HG02571 (cell line): ENCODE measurements around the gene ADGRG7.

Experiments used
- ATAC-seq: cut with Tn5 transposase; IDR thresholded peaks from one replicate; pipeline ENCODE4 v1.9.1; 2021; ENCODE audit warnings: mild to moderate bottlenecking, moderate library complexity; ENCODE audit not compliant: unreplicated experiment

ADGRG7 gene

DNA sequence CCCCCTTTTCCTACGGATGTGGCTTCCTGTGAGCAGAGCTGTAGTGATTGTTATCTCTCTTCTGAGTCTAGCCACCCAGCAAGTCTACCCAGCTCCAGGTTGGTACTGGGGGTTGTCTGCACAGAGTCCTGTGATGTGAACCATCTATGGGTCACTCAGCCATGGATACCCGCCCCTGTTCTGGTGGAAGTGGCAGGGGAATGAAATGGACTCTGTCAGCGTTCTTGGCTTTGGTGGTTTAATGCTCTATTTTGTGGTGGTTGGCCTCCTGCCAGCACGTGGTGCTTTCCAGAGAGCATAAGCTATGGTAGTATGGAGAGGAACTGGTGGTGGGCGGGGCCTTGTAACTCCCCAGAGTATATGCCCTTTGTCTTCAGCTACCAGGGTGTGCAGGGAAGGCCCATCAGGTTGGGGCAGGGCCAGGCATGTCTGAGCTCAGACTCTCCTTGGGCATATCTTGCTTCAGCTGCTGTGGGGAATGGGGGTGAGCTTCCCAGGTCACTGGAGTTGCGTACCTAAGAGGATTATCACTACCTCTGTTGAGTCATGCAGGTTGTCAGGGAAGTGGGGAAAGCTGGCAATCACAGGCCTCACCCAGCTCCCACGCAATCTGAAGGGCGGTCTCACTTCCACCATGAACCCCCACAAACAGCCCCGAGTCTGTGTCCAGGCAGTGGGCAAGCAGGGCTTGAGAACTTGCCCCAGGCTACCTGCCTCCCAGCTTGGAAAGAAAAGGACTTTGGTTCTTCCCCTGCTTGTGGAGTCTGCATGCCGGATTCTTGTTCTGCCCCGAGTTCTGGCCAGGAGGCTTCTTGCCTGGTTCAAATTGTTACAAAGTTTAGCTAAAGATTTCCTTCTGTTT is 9.0 kb upstream of the ADGRG7 start:
- no peak for ATAC-seq

DNA sequence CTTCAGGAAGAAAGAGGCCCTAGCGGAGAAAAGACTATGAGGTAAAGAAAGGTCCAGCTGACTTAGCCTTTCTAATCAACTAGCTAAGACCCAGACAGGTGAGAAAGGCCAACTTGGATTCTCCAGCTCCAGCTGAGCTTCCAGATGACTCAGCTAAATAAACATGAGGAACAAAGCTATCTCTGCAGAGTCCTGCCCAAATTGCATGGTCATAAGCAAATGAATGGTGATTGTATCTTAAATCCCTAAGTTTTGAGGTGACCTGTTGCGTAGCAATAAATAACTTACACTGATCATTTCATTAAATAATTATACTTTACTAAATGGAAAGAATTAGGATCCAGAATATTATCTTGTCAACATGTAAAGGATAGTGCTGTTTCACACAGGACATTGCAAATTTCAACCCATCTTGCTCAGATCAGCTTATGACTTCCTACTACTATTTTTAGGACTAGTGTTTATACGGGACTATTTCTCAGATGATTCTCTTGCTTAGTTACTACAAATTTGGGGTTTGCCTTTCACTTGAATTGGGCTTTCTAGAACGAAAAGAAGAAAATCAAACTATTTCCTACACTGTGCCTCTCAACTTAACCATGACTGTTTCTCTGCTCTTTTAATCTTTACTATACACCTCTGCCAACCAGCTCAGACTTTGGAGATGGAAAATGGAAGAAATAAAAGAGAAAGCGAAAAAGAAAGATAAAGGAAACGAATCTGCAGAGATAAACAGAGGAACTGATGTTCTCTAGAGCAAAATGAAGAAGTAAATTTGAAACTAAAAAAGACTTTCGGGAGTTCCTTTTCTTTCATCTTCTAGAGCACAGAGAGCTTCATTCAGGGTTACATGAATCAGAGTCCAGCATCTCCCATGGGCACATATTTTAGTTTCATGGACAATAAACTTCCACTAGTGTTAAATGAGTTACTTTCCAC is 6.6 kb upstream of the ADGRG7 start:
- peak; percentile 45 for ATAC-seq

DNA sequence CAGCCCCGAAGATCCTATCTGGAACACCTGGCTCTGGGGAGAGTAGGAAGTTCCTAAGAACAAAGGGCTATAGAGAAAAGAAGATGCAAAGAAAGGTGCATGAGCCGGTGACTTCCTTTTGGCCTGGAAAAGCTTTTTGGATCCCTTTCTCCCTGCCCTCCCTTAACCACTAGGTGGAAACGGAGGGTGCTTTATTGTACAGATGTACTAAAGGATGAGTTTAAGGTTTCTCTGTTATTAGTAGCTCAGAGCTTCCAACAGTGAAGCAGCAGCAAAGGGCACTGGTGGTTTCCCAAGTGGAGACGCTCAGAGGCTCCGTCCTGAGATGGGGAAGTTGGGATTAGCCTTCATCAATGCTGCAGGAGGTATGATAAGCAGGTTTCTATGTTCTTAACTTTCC is 5.9 kb upstream of the ADGRG7 start:
- ATAC-seq: peak; percentile 43

DNA sequence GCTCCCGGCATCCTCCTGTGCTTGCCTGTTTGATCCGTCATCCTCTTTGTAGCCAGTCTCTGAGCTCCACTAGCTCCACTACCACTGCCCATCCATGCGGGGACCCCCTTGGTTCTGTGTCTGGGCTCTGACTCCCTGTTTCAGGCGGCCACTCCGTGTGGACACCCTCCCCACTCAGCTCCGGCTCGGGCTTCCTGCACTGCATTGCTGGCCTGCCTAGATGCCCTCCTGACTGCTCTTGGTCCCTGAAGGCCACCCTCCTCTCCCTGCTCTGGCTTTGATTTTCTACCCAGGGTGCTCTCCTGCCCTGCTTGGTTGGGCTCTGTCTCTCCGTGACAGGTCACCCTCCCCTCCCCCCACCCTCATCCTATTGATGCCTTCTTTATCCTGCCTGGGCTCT is 4.0 kb upstream of the ADGRG7 start:
- no peak for ATAC-seq

DNA sequence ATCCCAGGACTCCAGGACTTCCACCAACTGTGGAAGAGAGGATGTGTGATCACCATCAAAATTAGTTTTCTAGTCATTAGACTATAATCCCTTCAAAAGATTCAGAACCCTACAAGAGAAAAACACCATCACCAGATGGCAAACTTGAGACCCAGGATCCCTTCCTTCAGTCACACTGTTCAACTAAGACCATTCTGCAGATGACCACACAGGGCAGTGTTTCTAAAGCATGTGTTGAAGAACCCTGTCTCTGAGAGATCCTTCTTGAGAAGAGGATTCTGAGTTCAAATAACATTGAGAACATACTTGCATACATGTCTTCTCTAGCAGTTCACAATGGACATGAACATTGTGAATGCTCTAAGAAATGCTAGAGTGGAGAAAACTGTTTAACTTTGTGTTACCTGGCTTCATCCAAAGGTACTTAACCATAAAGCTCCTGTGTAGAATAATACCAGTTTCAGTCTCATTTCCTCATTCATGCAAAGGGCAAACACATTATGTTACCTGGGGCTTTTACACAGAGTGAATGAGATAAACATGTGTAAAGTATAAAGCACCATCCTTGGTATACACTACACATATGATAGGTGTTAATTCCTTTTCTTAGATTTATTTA is 2.4 kb upstream of the ADGRG7 start:
- ATAC-seq: peak; percentile 64

DNA sequence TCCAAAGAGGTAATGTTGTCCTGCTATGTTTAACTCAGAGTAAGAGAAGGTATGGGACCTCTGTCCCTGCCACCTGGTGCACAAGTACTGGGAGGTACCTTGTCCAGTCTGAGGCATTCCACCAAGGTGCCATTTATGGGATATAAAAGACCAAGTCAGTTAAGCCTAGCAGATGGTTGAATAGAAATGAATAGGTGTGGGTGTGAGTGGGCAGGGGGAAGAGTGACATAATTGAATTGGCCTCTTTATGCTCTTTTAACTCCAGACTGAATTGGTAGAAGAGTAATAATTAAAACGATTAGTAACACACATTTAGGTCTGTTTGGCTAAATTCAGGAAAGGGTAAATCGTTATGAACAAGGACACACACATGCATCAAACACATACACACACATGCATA is 562 bp downstream of the ADGRG7 start:
- ATAC-seq: no peak

DNA sequence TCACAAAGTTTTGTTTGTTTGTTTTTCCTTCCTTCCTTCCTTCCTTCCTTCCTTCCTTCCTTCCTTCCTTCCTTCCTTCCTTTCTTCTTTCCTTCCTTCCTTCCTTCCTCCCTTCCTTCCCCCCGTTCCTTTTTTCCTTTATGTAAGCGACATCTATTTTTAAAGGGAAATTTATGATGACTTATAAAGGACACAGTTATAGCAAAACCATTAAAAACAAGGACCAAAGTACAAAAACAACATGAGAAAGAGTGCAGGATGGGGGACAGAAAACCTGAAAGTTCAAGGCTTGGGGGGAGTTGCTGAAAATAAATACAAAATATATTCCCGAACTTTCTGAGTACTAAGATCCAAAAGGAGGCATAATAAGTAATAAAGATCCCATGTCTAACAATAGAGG is 1.8 kb downstream of the ADGRG7 start:
- ATAC-seq: no peak

DNA sequence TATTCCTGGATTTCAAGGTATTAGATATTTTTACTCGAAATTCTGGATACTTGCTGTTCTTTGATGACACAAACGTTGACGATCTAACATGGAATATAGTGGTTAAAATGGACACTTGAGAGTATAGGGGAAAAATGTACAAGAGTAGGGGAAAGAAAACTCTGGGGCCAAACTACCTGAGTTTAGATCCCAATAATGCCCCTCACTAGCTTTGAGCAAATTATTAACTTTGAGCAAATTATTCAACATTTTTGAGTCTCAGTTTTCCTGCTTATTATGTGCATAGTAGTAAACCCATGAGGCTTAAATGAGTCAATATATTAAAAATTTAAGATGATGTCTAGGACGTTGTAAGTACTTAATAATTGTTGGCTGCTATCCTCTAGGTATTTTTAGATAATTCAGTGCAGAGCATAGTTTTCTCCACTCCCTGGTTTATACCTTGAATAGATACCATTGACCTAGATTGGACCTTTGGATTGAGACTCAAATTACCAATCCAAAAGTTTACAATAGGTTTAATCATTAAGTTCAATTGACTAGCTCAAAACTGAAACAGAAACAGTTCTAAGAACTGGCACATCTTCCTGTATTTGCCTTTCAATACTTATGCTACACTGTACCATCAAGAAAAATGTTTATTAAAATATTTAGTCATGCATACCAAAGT is 4.5 kb downstream of the ADGRG7 start:
- ATAC-seq: no peak

DNA sequence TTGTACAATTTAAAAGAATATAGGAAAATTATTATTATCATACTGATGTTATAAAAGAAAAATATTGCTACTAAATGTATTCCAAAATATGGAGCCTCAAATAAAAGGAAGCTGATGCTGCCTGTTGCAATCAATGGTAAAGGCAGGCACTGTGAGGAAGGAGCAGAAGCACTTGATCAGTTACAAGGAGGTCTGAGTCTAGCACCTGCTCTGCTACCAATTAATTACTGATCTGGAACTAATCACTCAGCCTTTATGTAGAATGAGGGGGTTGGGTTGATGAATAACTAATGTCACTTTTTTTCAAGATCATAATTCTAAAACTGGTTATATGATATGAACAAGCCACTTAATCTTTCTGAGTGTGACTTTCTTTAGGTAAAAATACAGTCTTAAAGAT is 5.5 kb downstream of the ADGRG7 start:
- no peak for ATAC-seq

DNA sequence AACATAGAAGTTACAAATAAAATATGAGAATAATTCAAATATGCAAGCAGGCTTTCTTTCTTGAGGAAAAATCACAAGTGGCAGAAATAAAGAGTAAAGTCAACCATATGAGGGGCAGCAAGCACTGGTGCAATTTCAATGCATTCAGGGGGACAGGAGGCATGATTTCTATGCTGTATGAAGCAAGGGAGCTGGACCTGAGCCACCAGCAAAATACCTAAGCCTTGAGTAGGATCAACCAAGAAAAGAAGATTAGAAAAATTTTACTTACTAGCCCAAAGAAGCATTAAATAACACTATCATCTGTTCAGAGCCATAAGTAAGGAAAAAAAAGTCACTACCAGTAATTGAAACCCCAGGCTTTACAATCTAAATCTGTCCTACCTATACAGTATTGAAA is 6.3 kb downstream of the ADGRG7 start:
- no peak for ATAC-seq

DNA sequence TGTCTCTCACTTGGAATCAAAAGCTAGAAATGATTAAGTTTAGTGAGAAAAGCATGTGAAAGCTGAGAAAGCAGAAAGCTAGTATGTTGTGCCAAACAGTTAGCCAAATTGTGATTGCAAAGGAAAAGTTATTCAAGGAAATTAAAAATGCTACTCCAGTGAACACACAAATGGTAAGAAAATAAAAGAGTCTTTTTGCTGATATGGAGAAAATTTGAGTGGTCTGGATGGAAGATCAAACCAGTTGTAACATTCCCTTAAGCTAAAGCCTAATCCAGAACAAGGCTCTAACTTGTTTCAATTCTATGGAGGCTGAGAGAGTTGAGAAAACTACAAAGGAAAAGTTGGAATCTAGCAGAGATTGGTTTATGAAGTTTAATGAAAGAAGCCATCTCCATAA is 11.8 kb downstream of the ADGRG7 start:
- ATAC-seq: no peak

DNA sequence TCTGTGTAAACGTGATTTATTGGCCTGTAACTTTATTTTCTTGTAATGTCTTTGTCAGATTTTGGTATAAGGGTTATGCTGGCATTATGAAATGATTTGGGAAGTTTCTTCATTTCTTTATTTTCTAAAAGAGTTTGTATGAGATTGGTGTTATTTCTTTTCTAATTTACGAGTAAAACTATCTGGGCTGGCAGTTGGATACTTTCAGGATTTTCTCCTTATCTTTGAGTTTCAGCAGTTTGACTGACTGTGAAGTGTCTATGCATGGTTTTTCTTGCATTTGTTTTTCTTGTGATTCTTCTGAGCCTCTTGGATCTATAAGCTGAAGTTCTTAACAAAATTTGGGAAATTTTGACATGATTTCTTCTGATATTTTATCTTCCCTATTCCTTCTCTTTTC is 18.1 kb downstream of the ADGRG7 start:
- ATAC-seq: no peak

DNA sequence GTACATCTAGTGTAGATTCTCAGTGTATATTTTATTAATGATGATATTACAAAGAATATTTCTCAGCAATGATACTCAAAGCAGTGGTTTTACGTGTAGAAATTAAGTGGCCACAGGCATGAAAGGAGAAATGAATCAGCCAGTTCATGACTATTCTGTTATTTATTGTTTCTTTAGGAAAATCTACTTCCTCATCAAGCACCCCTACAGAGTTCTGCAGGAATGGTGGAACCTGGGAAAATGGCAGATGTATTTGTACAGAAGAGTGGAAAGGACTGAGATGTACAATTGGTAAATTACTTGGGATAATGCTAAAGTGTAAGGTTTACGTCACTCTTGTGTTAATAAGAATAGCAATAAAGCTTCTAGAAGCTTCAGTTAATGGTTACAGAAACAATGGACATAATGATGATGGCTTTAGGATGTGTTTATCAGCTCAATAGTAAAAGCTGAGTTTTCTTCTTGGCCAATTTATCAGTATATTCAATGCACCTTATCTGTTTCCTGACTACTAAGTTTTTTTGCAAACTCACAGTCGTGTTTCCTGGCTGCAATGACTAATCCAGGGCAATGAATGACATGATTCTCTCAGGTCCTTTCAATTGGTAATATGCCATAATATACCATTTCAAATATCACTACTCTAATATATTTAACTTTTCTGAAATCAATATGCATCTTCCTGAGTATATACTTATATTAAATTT is 20.2 kb downstream of the ADGRG7 start:
- ATAC-seq: no peak

DNA sequence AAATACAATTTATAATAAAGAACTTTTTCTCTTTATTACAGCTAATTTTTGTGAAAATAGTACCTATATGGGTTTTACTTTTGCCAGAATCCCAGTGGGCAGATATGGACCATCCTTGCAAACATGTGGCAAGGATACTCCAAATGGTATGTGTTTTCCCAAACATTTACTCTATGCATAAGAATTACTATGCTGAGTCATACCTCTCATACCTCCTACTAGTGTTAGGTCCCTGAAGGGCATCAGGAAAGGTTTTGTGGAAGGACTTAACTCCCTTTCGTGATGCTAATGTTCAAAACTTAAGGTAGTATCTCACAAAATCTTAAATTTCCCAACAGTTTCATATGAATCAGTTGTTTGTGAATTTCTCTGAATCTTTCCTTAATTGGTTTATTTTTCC is 21.3 kb downstream of the ADGRG7 start:
- ATAC-seq: no peak

DNA sequence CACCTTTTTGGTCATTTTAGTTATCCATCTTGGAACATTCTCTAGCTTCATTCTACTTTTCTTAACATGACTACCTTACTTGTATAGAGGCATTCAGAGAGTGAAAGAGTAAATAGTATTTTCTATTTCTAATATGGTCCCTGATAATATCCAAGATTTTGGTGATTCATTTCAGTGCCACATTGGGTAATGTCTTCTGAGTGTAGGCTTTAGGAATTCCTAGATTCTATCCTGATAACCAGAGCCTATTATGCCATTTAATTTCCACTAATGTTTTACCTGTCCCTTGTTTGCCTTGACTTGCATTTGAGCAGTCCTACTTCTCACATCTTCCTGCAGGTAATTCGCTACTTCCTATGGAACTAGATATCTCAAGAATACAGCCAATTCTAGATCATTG is 21.8 kb downstream of the ADGRG7 start:
- no peak for ATAC-seq

DNA sequence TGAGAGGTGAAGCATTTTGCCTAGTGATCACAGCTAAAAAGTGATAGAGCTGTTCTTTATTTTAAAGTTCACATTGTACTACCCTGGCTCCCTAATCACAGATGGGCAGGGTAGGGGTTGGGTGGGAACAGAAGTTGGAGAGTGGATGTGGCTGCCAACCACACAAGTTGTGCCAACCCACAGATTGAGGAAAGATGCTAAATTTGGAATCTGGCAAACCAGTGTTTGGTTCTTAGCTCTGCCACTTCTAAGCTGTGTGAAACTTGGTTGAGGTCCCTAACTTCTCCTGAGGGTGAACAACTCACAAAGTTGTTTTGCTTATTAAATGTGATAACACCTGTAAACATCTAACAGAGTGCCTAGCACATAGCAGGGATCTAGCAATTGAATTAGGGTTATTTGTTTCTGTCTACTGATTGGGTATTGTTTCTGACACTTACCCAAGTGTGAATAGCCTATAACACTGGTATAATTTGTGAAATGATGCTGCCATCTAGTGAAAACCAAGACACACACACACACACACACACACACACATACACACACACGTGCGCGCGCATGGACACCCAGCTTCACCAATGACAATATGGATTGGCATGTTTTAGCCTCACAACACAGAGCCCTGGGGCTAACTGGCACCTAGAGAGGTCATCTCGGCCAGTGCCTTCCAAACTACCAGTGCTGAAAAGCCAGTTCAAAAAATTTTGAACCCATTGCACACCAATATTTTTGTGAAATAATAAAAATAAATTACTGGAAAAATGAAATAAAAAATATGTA is 25.3 kb downstream of the ADGRG7 start:
- no peak for ATAC-seq

DNA sequence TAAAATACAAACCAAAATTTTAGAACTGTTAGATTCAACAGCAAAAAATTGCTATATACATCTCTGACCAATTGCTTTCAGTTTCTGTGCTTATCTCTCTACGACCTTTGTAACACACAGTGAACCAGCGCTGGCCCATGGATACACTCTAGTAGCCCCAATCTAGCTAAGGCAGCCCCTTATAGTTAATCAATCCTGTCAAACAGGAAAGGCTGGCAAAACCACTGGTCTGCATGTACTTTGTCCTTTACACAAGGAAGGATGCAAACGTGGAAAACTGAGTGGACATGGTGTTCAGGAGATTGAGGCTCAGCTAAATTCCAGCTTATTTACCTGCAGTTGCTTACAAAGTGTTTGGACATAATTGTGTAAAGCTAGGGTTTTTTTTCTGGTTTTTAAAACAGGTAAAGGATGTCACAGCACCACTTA is 25.9 kb downstream of the ADGRG7 start:
- ATAC-seq: no peak

DNA sequence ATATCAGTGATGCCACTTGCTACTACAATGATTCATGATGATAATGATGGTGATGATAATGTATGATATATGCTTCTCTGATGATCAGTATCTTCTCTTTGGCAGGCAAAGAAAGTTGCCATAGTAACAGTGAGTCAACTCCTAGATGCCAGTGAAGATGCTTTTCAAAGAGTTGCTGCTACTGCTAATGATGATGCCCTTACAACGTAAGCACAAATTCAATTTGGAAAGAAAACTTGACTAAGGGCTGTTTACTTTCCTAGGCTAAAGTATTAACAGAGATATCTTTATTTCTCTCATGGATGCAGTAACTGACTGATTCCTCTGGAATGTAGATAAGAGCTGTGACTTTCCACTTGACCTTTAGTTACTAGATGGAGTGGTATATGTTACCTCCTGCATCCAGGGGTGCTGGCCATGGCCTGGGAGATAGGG is 27.8 kb downstream of the ADGRG7 start:
- ATAC-seq: no peak

DNA sequence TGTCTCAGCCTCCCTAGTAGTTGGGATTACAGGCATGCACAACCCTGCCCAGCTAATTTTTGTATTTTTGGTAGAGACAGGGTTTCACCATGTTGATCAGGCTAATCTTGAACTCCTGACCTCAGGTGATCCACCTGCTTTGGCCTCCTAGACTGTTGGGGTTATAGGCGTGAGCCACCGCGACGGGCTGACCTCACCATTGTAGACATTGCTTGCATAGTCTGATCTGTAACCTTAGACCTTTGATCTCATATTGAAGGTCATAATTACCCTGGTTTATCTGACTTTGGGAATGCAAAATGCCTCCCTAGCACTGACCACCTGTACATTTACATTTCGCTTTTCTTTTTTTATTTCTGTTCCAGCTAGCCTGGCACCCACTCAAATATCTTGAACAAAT is 31.2 kb downstream of the ADGRG7 start:
- no peak for ATAC-seq
